Nucleus accumbens (tissue), 56 donors: ENCODE measurements around the gene ZC3H10.
"Not testable (repeated sequence)": the region's sequence is repeated elsewhere in the genome, so short reads cannot be mapped to it uniquely, and the experiment has no call there.

Source experiments
- DNase-seq, 56 donors: peaks; one replicate each; lab custom pipeline; 2025; lab: John Stamatoyannopoulos, UW

ZC3H10 gene, protein sequence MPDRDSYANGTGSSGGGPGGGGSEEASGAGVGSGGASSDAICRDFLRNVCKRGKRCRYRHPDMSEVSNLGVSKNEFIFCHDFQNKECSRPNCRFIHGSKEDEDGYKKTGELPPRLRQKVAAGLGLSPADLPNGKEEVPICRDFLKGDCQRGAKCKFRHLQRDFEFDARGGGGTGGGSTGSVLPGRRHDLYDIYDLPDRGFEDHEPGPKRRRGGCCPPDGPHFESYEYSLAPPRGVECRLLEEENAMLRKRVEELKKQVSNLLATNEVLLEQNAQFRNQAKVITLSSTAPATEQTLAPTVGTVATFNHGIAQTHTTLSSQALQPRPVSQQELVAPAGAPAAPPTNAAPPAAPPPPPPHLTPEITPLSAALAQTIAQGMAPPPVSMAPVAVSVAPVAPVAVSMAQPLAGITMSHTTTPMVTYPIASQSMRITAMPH

DNA sequence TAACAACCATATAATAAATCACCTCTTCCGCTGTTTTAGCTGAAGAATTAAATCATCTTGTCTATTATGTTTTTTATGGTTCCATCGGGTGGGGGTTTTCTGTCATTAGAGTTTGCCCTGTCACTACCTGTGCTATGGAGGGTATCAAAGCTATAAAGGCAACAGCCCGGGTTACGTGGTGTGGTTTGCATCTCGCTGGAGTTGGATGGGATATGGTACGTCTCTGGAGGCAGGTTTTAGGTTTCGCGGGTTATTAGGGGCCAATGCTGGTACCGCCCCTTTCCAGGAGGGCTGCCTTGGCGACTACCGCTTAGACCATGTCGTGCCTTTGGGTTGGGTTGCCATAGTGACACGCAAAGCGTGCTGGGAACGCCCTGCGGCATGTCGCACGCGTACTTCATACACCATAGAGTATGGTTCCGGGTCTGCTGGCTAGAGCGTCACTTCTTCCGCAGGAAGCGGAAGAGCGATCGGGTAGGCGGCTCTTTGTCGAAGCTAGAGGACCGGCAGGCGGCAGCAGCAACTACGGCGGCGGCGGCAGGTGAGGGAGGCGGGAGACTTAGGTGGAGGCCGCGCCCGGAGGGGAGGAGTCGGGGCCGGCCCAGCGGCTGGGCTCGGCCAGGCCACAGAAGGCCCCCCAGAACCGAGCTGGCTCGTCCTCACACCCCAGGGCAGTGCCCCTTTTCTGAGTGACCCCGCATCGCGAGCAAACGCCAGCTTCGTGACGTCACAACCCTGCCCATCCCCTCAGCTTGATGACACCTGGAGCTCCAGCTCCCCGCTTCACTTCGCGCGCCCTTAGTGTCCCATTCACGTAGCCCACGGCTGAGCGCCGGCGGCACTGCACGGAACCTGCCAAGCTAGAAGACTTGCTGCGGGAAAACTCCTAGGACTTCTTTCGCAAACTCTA, at the start of gene ZC3H10:
ZC3H10 (plus strand) TSS at position 489 of the 910 bp plus-strand sequence. CDS start 2,297 bp downstream, outside the sequence.
- peak; percentile 72 to 98 (median 95) for DNase-seq

DNA sequence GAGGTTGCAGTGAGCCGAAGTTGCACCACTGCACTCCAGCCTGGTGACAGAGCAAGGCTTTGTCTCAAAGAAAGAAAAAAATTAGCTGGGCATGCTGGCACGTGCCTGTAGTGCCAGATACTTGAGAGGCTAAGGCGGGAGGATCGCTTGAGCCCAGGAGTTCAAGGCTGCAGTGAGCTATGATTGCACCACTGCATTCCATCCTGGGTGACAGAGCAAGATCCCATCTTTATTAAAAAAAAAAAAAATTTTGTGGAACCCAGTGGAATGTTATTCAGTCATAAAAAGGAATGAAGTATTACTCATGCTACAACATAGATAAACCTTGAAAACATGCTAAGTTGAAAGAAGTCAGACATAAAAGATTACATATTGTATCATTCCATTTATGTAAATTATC, 46.4 kb upstream of the ZC3H10 start:
- DNase-seq = no peak

DNA sequence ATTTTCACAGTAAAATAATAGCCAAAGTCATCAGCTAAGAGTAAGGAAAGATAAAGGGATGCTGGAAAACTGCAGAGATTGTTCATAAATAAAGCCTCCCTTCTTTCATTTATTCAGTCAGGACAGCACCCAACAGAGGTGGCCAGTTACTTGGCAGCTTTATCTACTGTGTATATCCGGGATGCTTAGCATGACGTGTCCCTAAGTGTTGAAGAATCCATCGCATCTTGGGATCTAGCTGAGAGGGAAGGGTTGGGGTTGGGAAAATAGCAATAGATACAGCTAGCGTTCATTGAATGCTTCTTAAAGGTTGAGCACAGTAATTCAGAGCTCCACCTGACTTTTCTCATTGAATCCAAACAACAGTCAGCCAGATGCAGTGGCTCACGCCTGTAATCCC, 43.7 kb upstream of the ZC3H10 start:
- DNase-seq = no peak

DNA sequence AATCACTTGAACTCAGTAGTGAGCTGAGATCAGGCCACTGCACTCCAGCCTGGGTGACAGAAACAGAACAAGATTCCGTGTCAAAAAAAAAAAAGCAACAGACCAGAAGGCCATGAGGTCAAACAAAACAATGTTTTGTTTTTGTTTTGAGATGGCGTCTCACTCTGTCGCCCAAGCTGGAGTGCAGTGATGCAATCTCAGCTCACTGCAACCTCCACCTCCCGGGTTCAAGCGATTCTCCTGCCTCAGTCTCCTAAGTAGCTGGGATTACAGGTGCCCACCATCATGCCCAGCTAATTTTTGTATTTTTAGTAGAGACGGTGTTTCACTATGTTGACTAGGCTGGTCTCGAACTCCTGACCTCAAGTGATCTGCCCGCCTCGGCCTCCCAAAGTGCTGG, 40.1 kb upstream of the ZC3H10 start:
- not testable (repeated sequence) for DNase-seq

DNA sequence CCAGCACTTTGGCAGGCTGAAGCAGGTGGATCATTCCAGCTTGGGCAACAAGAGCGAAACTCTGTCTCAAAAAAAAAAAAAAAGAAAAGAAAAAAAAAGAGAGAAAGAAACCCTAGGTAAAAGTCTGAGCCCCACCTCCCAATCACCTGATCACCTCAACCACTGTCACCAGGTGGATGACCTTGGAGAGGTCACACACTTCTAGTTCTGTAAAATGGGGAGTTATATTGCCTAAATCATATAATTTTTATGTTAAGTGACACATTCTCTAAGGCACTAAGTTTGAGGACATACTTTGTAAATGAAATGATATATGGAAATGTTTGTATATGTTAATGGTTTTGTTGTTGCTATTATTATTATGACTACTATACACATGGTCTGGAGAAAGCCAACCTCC, 39.6 kb upstream of the ZC3H10 start:
- DNase-seq = no peak

DNA sequence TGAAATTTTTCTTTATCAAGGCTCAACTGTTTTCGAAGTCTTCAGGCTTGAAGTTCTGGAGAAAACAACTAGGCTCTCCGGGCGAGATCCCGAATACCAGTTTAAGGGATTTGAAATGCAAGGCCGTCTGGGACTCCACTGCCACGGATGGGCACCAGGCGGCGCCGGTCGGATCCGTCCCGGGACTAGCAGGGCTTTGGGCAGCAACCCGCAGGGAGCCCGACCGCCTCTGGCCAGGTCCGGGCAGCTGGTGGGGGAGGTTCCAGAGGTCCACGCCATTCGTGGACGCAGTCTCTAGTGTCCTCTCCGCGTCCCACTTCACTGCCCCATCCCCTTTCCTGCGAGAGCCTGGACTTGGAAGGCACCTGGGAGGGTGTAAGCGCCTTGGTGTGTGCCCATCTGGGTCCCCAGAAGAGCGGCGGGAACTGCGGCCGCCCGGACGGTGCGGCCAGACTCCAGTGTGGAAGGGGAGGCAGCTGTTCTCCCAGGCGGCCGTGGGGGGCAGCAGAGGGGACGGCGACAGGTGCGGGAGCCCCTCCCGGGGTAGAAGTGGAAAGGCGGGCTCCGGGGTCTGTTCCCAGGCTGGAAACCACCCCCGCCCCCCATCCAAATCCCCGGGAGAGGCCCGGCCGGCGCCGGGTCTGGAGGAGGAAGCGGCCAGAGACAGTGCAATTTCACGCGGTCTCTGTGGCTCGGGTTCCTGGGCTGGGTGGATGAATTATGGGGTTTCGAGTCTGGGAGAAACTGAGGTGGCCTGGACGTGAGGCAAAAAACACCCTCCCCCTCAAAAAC, 38.9 kb upstream of the ZC3H10 start:
- peak in 54 of 56 donors; percentile 17 to 93 (median 74) for DNase-seq

DNA sequence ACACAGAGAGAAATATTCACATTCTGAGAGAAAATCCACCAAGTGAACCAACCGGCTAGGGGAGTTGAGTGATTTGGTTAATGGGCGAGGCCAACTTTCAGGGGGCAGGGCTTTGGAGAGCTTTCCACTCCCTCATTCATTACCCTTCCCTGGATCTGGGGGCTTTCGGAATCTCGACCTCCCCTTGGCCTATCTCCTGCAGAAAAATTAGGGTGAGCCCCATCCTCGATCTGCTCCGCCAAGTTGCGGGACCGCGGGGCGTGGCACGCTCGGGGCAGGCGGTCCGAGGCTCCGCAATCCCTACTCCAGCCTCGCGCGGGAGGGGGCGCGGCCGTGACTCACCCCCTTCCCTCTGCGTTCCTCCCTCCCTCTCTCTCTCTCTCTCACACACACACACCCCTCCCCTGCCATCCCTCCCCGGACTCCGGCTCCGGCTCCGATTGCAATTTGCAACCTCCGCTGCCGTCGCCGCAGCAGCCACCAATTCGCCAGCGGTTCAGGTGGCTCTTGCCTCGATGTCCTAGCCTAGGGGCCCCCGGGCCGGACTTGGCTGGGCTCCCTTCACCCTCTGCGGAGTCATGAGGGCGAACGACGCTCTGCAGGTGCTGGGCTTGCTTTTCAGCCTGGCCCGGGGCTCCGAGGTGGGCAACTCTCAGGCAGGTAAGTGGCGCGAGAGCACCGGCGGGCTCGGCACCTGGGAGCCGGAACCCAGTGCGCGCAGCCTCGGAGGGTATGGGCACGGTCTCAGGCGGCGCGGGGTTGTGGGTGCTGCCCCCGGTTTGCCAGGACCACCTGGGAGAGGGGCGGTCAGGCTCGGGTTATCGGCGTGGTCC, 38.1 kb upstream of the ZC3H10 start, which contains the start of gene ERBB3:
ERBB3 (plus strand) TSS at position 443 of the 833 bp plus-strand sequence; CDS start at position 579, 136 bp downstream.
- DNase-seq = peak in 54 of 56 donors; percentile 29 to 86 (median 68)

DNA sequence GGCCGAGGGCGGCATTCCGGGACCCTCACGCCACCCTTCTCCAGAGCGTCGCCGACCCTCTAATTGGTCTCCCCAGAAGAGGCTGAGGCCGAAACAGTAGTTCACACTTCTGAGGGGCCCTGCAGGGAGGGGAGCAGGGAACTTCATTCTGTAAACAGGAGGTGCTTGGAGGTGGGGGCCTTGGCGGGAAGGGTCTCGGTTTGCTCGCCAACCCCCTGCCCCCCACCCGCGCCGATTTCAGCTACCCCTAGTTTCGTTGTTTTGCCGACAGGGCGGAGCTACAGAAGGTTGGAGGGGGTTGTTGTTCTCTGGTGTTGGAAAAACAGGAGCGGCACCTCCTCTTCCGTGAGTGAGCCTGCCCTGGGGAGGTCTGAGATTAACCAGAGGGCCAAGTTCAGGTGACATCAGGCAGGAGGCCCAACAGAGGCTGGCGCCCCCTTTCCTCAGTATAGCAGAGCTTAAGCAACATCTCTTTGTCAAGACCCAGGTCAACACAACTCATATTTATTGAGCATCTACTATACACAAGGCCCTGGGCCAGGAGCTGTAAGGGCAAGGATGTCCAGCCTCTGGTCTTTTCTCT, 37.4 kb upstream of the ZC3H10 start:
- DNase-seq = peak in 3 of 56 donors; percentile 9 to 50 (median 22)

DNA sequence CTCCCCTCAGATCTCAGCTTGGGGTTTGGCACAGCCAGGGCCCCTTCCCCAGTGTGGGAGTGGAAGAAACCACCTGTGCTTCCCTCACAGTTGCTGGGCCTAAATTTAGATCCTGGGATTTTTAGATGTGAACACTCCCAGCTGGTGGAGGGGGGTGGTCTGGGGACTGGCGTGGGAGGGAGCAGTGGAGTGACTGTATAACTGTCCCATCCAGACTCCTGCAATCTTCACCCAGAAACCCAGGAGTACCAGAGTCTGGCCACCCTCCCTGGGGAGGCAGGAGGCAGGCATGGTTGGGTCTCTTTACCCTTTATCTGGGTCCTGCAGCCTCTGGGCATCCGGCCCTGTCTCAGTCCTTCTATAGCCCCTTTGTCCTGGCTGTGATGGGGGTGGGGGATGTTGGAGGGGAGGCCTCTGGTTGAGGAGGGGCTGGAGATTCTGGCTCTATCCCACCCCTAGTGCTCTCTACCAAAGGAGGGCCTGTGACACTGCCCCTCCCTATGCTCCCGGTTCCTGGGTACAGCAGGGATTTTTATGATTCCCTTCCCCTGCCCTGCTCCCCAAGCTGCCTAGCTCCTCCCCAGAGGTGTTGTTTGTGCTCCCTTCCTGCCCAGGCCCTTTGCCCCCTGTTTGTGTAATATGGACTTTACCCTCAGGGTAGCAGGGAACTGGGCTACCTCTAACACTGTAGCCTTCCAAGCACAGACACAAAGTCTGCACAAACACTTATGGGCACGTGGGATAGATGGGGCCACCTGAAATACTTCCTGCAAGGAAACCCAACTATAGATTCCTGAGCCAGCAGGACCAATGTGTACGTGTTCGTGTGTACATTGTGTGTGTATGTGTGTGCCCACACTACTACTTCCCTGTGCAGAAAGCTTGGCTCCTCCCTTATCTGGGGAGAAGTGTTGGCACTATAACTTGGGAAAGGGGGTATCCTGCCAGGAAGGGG, 36.4 kb upstream of the ZC3H10 start:
- DNase-seq = peak in 53 of 56 donors; percentile 16 to 87 (median 53)

DNA sequence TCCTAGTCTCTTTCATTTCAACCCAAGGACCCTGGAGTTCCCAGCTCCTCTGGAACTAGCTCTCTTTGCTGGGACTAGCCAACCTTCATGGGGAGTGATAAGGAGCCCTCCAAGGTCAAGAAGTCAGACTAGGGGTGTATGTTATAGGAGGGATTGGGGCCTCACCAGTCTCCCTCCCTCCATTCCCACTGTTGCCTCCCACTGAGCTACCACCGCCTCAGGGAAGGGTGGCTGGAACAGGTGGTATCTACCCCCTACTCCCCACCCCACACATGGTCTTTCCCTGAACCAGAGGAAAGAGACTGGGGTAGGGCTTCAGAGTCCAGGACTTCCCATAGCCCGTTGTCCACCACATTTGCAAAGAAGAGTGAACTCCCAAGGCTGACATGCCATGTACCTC, 35.7 kb upstream of the ZC3H10 start:
- peak in 10 of 56 donors; percentile 17 to 62 (median 46) for DNase-seq

DNA sequence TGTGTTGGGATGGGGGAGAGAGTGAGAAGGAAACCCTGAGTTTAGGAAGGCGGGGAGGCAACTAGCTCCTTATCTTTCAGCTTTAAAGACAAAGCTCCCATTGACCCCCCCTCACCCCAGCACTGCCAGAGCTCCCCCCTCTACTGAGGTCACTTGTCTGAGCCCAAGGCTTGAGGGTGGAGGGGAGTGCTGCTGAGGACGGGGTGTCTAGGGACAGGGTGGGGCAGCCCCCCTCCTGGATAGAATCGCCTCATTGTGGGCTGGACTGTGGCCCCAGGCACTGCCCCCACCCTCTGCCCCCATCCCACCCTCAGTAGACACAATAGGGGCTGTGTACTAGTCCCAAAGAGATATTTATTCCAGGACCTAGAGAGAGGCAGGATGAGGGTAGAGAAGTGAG, 35.1 kb upstream of the ZC3H10 start:
- DNase-seq = peak in 54 of 56 donors; percentile 23 to 97 (median 85)

DNA sequence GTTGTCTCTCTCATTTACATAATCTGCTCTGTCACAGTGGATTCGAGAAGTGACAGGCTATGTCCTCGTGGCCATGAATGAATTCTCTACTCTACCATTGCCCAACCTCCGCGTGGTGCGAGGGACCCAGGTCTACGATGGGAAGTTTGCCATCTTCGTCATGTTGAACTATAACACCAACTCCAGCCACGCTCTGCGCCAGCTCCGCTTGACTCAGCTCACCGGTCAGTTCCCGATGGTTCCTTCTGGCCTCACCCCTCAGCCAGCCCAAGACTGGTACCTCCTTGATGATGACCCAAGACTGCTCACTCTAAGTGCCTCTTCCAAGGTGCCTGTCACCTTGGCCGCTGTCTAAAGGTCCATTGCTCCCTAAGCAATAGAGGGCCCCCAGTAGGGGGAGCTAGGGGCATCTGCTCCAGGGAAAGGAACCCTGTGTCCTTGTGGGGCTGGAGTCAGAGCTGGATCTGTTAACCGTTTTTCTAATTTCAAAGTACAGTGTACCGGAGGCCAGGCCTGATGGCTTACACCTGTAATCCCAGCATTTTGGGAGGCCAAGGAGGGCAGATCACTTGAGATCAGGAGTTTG, 33.0 kb upstream of the ZC3H10 start:
- DNase-seq = peak in 2 of 56 donors; percentile 5 to 10

DNA sequence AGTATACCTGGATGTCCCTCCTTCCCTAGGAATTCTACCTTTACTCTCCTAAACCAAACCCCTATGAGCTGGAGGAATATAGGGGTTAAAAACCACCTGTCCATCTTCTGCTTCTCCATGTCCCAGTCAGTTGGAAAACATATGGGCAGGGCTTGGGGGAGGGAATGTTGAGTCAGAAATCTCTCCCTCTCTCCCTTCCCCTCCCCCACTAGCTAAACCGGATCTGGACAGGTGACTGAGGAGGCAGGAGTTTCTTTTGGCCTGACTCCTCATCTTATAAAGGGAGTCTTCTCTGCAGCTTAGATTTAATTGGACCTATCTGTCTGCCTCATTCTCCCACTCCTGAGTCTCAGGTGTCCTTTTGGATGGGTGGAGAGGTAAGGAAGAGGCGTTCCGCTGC, 32.0 kb upstream of the ZC3H10 start:
- no peak for DNase-seq

DNA sequence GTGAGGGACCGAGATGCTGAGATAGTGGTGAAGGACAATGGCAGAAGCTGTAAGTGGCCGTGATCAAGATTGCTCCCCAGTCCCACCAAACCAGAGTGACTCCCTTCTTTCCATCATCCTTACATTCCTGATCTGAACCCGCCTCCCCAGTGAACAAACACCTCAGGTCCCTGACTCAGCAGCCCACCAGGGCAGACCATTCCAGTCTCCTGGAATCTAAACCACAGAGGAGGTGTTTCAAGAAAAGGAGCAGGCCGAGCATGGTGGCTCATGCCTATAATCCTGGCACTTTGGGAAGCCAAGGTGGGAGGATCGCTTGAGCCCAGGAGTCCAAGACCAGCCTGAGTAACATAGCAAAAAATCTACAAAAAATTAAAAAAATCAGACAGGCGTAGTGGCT, 31.5 kb upstream of the ZC3H10 start:
- DNase-seq = no peak

DNA sequence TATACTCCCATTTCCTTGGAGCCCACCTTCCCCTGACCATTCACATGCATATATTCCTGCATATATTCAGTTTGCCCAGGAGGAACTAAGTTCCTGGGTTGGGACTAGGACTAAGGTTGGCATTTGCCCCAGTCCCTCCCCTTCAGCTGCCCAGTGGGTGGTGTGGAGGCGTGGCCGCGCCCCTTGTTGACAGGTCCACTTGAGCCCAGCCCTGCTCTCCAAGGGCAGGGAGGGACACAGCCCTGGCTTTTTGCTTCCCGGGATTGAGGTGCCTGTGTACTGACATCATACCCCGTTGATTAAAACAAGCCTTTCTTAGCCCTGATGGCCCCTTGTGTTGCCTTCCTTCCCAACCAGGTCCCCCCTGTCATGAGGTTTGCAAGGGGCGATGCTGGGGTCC, 30.8 kb upstream of the ZC3H10 start:
- peak in 4 of 56 donors; percentile 4 to 48 (median 26) for DNase-seq

DNA sequence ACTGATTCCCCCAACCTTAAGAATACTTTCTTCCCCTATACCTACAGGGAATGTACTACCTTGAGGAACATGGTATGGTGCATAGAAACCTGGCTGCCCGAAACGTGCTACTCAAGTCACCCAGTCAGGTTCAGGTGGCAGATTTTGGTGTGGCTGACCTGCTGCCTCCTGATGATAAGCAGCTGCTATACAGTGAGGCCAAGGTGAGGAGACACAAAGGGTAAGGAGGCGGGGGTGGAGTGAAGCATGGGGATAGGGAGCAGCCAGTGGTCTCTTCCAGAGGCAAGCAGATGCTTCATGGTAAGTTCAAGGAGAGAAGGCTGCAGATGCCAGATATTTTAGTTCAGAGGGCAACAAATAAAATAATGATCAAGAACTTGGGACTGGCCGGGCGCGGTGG, 20.3 kb upstream of the ZC3H10 start:
- DNase-seq = no peak

DNA sequence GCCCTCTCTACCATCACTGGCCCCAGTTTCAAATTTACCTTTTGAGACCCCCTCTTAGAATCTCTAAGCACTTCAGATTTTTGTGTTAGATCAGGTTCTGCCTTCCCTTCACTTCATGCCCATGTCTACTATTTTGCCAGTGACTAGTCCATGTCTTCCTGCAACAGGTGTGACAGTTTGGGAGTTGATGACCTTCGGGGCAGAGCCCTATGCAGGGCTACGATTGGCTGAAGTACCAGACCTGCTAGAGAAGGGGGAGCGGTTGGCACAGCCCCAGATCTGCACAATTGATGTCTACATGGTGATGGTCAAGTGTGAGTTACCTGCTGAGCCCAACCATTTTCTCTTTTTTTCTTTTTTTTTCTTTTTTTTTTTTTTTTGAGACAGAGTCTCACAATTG, 19.5 kb upstream of the ZC3H10 start:
- DNase-seq = no peak
